GM18505 (cell line): ENCODE data around the gene SLC8A1.

Experiments used
- ATAC-seq: cut with Tn5 transposase; IDR thresholded peaks from one replicate; pipeline ENCODE4 v1.9.1; 2021; ENCODE audit not compliant: unreplicated experiment
- POLR2A ChIP-seq: IDR thresholded peaks from 4 replicates; pipeline ENCODE4 v1.6.1; 2011; ENCODE audit warnings: borderline replicate concordance; ENCODE audit not compliant: insufficient read depth, insufficient read length; ENCODE audit errors: extremely low read depth

The SLC8A1 gene

GRCh38 chr2:40452786-40453185, 896 bp upstream of the SLC8A1 start:
- TF ChIP-seq POLR2A = no peak
- ATAC-seq = no peak

- TF ChIP-seq POLR2A = no peak
- ATAC-seq = no peak
Observed at GRCh38 chr2:40450796-40451430, 977 bp downstream of the SLC8A1 start.

- no peak for ATAC-seq
Observed at GRCh38 chr2:40450066-40450795, 1.7 kb downstream of the SLC8A1 start.

GRCh38 chr2:40448476-40449079, 3.3 kb downstream of the SLC8A1 start:
- no peak for ATAC-seq
- TF ChIP-seq POLR2A = no peak

More at GRCh38 chr2:40450066-40450795, 1.7 kb downstream of the SLC8A1 start:
- TF ChIP-seq POLR2A = no peak

- ATAC-seq = no peak
- no peak for TF ChIP-seq POLR2A
Observed at GRCh38 chr2:40445467-40445866, 6.4 kb downstream of the SLC8A1 start.

GRCh38 chr2:40440835-40441234, 11.1 kb downstream of the SLC8A1 start:
- ATAC-seq = no peak
- no peak for TF ChIP-seq POLR2A

- no peak for ATAC-seq
- no peak for TF ChIP-seq POLR2A
Observed at GRCh38 chr2:40439473-40439872, 12.4 kb downstream of the SLC8A1 start.

- no peak for TF ChIP-seq POLR2A
- ATAC-seq = no peak
Observed at GRCh38 chr2:40436093-40436475, 15.8 kb downstream of the SLC8A1 start.

GRCh38 chr2:40435426-40436092, 16.3 kb downstream of the SLC8A1 start:
- no peak for TF ChIP-seq POLR2A
- ATAC-seq = no peak

GRCh38 chr2:40434731-40435271, 17.1 kb downstream of the SLC8A1 start:
- no peak for TF ChIP-seq POLR2A
- ATAC-seq = no peak

GRCh38 chr2:40433736-40434135, 18.2 kb downstream of the SLC8A1 start:
- no peak for TF ChIP-seq POLR2A
- no peak for ATAC-seq

GRCh38 chr2:40432921-40433483, 18.9 kb downstream of the SLC8A1 start:
- no peak for TF ChIP-seq POLR2A
- no peak for ATAC-seq

GRCh38 chr2:40431600-40431955, 20.3 kb downstream of the SLC8A1 start:
- no peak for ATAC-seq
- no peak for TF ChIP-seq POLR2A

GRCh38 chr2:40430776-40431599, 20.9 kb downstream of the SLC8A1 start:
- no peak for TF ChIP-seq POLR2A
- ATAC-seq = no peak
